ENCODE data around the gene STAT1. TPM values are rescaled to one million over a fixed set of nuclear protein-coding genes. Genes with fewer than 3 reads are reported as not detected.
A peak's percentile ranks its signal among the peaks of the same experiment; 100 is the strongest.

The STAT1 gene
- total RNA-seq, 1 donor from 2014 or later = 140 TPM

DNA sequence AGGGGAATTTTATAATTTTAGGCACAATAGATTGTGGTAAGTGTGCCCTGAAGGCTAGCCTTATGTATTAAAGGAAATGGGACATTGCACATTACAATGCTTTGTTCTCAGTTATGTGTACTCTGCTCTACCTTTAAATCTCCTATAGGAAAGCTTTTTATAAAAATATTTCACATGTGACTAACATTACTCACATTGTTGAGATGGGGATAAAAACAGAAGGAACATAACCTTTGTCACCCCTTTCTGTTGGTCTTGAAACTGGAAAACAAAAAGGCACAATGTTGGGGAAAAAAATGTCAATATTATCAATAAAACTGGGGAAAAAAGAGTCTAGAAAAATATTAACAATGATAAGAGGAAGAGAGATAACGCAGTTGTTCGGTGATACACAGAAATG lies 17.3 kb upstream of the STAT1 start:
- Mint-ChIP-seq H3K27ac (ENCODE audit: unreplicated experiment) (no peak overlapping the region), H3K9me3 (ENCODE audit: low read depth) (no peaks in the 10 kb centered on the region), H3K4me1 (ENCODE audit: low read depth) (peaks cover 25% of the 10 kb centered on the region), H3K27me3 (ENCODE audit: low read depth) (no peaks in the 10 kb centered on the region), H3K36me3 (ENCODE audit: low read depth) (no peaks in the 10 kb centered on the region), H3K4me3 (ENCODE audit: unreplicated experiment) (no peak overlapping the region)
- no peak for DNase-seq (ENCODE audit: low spot score)
- TF ChIP-seq, protein P1, sequence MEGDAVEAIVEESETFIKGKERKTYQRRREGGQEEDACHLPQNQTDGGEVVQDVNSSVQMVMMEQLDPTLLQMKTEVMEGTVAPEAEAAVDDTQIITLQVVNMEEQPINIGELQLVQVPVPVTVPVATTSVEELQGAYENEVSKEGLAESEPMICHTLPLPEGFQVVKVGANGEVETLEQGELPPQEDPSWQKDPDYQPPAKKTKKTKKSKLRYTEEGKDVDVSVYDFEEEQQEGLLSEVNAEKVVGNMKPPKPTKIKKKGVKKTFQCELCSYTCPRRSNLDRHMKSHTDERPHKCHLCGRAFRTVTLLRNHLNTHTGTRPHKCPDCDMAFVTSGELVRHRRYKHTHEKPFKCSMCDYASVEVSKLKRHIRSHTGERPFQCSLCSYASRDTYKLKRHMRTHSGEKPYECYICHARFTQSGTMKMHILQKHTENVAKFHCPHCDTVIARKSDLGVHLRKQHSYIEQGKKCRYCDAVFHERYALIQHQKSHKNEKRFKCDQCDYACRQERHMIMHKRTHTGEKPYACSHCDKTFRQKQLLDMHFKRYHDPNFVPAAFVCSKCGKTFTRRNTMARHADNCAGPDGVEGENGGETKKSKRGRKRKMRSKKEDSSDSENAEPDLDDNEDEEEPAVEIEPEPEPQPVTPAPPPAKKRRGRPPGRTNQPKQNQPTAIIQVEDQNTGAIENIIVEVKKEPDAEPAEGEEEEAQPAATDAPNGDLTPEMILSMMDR (IDR thresholded peaks at IDR 0.05) = no peak

DNA sequence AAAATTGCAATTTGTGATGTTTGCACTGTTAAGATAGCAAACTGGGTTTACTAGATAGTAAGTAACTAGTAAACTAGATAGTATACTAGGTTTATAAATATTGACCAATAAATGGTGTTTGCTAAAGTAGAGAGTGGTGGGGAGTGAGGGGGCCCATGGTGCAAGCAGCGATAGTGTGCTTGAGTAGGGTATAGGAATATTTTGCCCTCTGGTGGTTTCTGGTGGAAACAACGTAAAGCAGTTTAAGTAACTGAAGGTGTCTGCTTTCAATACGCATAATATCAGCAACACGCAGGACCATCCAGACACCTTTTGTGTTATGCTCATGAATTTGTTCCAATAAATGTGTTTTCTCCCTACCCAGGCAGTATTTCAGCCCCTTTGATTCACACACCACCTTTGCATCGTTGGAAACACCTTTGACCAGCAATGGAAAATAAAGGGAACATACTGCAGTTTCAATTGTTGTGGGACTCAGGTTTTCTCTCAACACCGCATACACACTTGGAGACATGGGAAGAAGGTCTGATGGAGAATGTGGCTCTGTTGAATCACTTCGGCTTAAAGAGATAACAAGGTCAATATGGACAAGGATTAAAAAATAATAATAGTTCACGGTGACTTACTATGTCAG lies 16.7 kb upstream of the STAT1 start:
- Mint-ChIP-seq H3K4me3 (ENCODE audit: unreplicated experiment) (no peak overlapping the region), H3K36me3 (ENCODE audit: low read depth) (no peaks in the 10 kb centered on the region), H3K4me1 (ENCODE audit: low read depth) (peaks cover 21% of the 10 kb centered on the region), H3K9me3 (ENCODE audit: low read depth) (no peaks in the 10 kb centered on the region), H3K27ac (ENCODE audit: unreplicated experiment) (no peak overlapping the region), H3K27me3 (ENCODE audit: low read depth) (no peaks in the 10 kb centered on the region)
- TF ChIP-seq, protein P1 (IDR thresholded peaks at IDR 0.05) = peak; percentile 84
- DNase-seq (ENCODE audit: low spot score) = no peak

DNA sequence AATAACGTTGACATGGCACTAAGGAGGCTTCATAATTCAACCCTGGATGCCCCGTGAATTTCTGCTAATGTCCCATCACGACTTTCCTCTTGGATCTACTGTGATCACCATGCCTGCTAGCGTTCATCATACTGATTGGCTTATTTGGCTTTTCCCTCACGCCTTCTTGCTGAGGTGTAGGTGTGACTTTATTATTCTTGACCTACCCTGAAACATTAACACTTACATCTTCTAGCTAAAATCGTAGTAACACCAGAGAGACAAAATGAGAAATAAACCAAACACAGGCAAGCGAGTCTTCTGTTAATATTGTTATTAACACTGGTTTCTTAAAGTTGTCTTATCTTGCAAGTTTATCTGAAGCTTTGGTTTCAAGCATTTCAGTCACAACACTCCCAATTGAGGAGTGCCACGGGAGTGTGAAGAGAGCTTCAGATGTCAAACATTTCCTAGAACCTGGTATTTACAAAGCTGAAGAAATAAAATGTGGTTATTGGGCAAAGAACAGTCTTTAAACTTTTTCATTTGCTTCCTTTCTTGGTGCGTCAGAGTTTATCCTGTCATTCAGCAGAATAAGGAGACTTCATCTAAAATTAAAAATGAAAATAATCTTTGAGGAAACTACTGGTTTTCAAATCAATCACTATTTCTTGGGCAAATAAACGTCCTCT lies 15.4 kb upstream of the STAT1 start:
- Mint-ChIP-seq H3K4me3 (ENCODE audit: unreplicated experiment) (no peak overlapping the region), H3K27me3 (ENCODE audit: low read depth) (no peaks in the 10 kb centered on the region), H3K36me3 (ENCODE audit: low read depth) (no peaks in the 10 kb centered on the region), H3K27ac (ENCODE audit: unreplicated experiment) (no peak overlapping the region), H3K4me1 (ENCODE audit: low read depth) (peaks cover 21% of the 10 kb centered on the region), H3K9me3 (ENCODE audit: low read depth) (no peaks in the 10 kb centered on the region)
- TF ChIP-seq, protein P1 (IDR thresholded peaks at IDR 0.05) = no peak
- no peak for DNase-seq (ENCODE audit: low spot score)

DNA sequence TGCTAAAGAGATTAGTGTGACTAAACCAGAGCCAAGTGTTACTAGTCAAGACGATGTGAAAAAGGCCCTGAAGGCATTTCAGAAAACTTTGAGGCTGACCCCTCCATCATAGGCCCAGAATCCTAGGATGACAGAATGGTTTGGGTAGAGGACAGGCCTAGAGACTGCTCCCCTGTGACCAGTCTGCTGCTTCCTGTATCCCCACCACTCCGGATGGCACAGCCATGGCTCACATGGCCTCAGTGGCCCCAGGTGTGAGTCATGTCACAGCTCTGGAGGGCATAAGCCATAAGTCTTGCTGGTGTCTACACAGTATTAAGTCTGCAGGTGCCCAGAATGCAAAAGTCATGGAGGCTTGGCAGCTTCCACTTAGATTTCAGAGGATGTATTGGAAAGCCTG lies 12.4 kb upstream of the STAT1 start:
- Mint-ChIP-seq H3K9me3 (ENCODE audit: low read depth) (no peaks in the 10 kb centered on the region), H3K36me3 (ENCODE audit: low read depth) (no peaks in the 10 kb centered on the region), H3K27ac (ENCODE audit: unreplicated experiment) (no peak overlapping the region), H3K4me1 (ENCODE audit: low read depth) (peaks cover 8% of the 10 kb centered on the region), H3K27me3 (ENCODE audit: low read depth) (no peaks in the 10 kb centered on the region), H3K4me3 (ENCODE audit: unreplicated experiment) (no peak overlapping the region)
- DNase-seq (ENCODE audit: low spot score) = no peak
- TF ChIP-seq, protein P1 (IDR thresholded peaks at IDR 0.05) = no peak

DNA sequence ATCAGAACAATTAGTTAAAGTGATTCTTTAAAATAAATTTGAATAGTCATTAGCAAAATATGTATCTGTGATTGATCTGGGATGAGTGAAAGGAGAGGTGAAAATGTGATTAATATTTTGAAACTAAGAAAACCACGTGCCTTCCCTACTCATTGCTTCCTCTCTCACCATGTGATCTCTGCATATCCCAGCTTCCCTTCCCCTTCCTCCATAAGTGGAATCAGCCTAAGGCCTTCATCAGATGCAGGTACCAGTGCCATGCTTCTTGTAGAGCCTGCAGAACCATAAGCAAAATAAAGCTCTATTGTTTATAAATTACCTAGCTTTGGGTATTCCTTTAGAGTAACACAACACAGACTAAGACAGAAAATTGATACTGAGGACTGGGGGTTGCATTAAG lies 11.2 kb upstream of the STAT1 start:
- TF ChIP-seq, protein P1 (IDR thresholded peaks at IDR 0.05) = no peak
- H3K9me3 Mint-ChIP-seq (ENCODE audit: low read depth) = no peaks in the 10 kb centered on the region
- DNase-seq (ENCODE audit: low spot score) = no peak
- H3K27me3 Mint-ChIP-seq (ENCODE audit: low read depth) = no peaks in the 10 kb centered on the region
- no peaks in the 10 kb centered on the region for H3K36me3 Mint-ChIP-seq (ENCODE audit: low read depth)
- H3K4me3 Mint-ChIP-seq (ENCODE audit: unreplicated experiment) = no peak overlapping the region
- H3K4me1 Mint-ChIP-seq (ENCODE audit: low read depth) = no peaks in the 10 kb centered on the region
- no peak overlapping the region for H3K27ac Mint-ChIP-seq (ENCODE audit: unreplicated experiment)

Measured in chondrocyte (in vitro differentiated cells).